Skeletal muscle cell (primary cell): ENCODE measurements around the gene CD81.

ENCODE experiments used
- DNase-seq: peaks from one replicate; pipeline ENCODE4 v3.0.0-alpha.2; 2010; ENCODE audit warnings: low read depth
- H3K4me3 ChIP-seq: 2 replicates; pipeline ENCODE4 v1.5.1; 2011; ENCODE audit warnings: low read depth, mild to moderate bottlenecking, control low read depth, low read length, moderate library complexity

CD81 gene

GRCh38 chr11:2444821-2445745 lies 68.0 kb downstream of the CD81 start, which contains the start of gene KCNQ1:
KCNQ1 (plus strand) TSS chr11:2445008; CDS start chr11:2445099, 91 bp downstream.
- no peak for DNase-seq
- H3K4me3 ChIP-seq = no peak within 1 kb of the TSS

GRCh38 chr11:2445746-2446551 lies 68.8 kb downstream of the CD81 start:
- no peak overlapping the region for H3K4me3 ChIP-seq
- DNase-seq = no peak

GRCh38 chr11:2446590-2447252 lies 69.6 kb downstream of the CD81 start:
- no peak for DNase-seq
- H3K4me3 ChIP-seq = no peak overlapping the region
